22Rv1 (cell line): ENCODE data around the gene SPTSSA.

Source experiments
- CTCF ChIP-seq: fragments of 450-650 bp; IDR thresholded peaks from 2 replicates; pipeline ENCODE4 v1.5.1; 2017; ENCODE audit warnings: mild to moderate bottlenecking
- ZFX ChIP-seq: fragments of 450-650 bp; IDR thresholded peaks from 2 replicates; pipeline ENCODE4 v1.6.1; 2017; ENCODE audit warnings: antibody characterized with exemption, borderline replicate concordance

GRCh38 chr14:34439090-34439489 is 22.9 kb downstream of the SPTSSA start:
- TF ChIP-seq CTCF = no peak
- no peak for TF ChIP-seq ZFX
